Measurements from ENCODE around the gene NUP210.

- TF ChIP-seq CTCF (IDR thresholded peaks at IDR 0.05; ENCODE audit: extremely low read depth in 1 of 2, insufficient read depth in 1 of 2, low read depth in 1 of 2, low read length in 2 of 2): no peak
- no peak for TF ChIP-seq POLR2A (IDR thresholded peaks at IDR 0.05; ENCODE audit: low read depth, low read length)
- TF ChIP-seq POLR2AphosphoS5 (IDR thresholded peaks at IDR 0.05; ENCODE audit: insufficient read depth, low read depth, low read length): no peak
- TF ChIP-seq MYC (IDR thresholded peaks at IDR 0.05; ENCODE audit: low read depth, low read length): no peak
- TF ChIP-seq MAX (IDR thresholded peaks at IDR 0.05; ENCODE audit: insufficient read depth, insufficient read length): no peak
- TF ChIP-seq EZH2 (IDR thresholded peaks at IDR 0.05; ENCODE audit: borderline replicate concordance, low read depth, low read length, severe bottlenecking): no peak
Measured at GRCh38 chr3:13290941-13291340, 129.2 kb downstream of the NUP210 start.

Measured in endothelial cell of umbilical vein (primary cell).